K562 (cell line): ENCODE data around the gene ANKRD36B. TPM values are rescaled to one million over a fixed set of nuclear protein-coding genes. Genes with fewer than 3 reads are reported as not detected.
"Not testable (repeated sequence)": the region's sequence is repeated elsewhere in the genome, so short reads cannot be mapped to it uniquely, and the experiment has no call there.

Source experiments
- ATAC-seq: fragments of 200-7000 bp; cut with Tn5 transposase; 3 replicates; pipeline ENCODE4 v1.9.1; 2020; ENCODE audit warnings: moderate library complexity
- BruUV-seq: library from RNA; stranded (reverse); fragments of 400-500 nt; replicated peaks from 2 replicates; lab custom pipeline; 2021; lab: Mats Ljungman, UMichigan
- CTCF ChIA-PET: fragments of 300-600 bp; formaldehyde crosslinking; extraction: SDS; loops from one replicate; lab custom pipeline; 2021; ENCODE audit warnings: low intra/inter-chr PET ratio; lab: Yijun Ruan, JAX
- POLR2A ChIA-PET: fragments of 300-600, 350-650 bp; sonication (Branson Sonifier 250); formaldehyde crosslinking; extraction: SDS; loops from one replicate; lab custom pipeline; 2021; ENCODE audit warnings: antibody characterized with exemption, inconsistent platforms; lab: Yijun Ruan, JAX
- DNase-seq, 4 experiments: peaks; one replicate each; pipeline versions ENCODE4 v3.0.0 to v3.0.0-alpha.2; 2011 to 2018; ENCODE audit warnings: low spot score in 3 of 4, mixed read lengths in 3 of 4; ENCODE audit errors: extremely low read depth in 1 of 4
- FAIRE-seq: peaks from 2 replicates; lab custom pipeline; 2011; peaks lifted over from hg19 to GRCh38; lab: Jason Lieb, UNC
- H2AFZ ChIP-seq: 2 replicates; pipeline ENCODE4 v1.6.0; 2011; ENCODE audit warnings: low read depth, low read length, control low read depth, inconsistent platforms
- H3K27ac ChIP-seq: fragments of 200-600 bp; 3 replicates; pipeline ENCODE4 v1.8.0; 2011; ENCODE audit warnings: low read depth, mild to moderate bottlenecking, control low read depth, inconsistent platforms, low read length, moderate library complexity, mixed read lengths; ENCODE audit errors: extremely low read depth
- H3K27me3 ChIP-seq, 2 experiments: fragments of 300-600 bp in 1 of 2; 2 replicates in 1 of 2; 3 replicates in 1 of 2; pipeline versions ENCODE4 v1.6.0 to v1.8.0; 2011; ENCODE audit warnings: inconsistent platforms in 2 of 2, low read length in 2 of 2, mild to moderate bottlenecking in 1 of 2, mixed read lengths in 1 of 2, moderate library complexity in 1 of 2; ENCODE audit not compliant: control insufficient read depth in 2 of 2, insufficient read depth in 2 of 2
- H3K36me3 ChIP-seq: fragments of 300-600 bp; 3 replicates; pipeline ENCODE4 v1.8.0; 2011; ENCODE audit warnings: mild to moderate bottlenecking, low read length, inconsistent platforms; ENCODE audit not compliant: control insufficient read depth, insufficient read depth
- H3K4me1 ChIP-seq, 2 experiments: fragments of 200-600 bp in 1 of 2; replicated peaks in 1 of 2; 2 replicates in 1 of 2; 3 replicates in 1 of 2; pipeline versions ENCODE4 v1.5.1 to v1.8.0; 2011; ENCODE audit warnings: inconsistent platforms in 2 of 2, low read length in 2 of 2, mild to moderate bottlenecking in 1 of 2, mixed read lengths in 1 of 2, moderate library complexity in 1 of 2; ENCODE audit not compliant: control insufficient read depth in 2 of 2, insufficient read depth in 2 of 2
- H3K4me2 ChIP-seq: 2 replicates; pipeline ENCODE4 v1.6.1; 2011; ENCODE audit warnings: low read length, control low read depth, inconsistent platforms, mixed read lengths; ENCODE audit not compliant: insufficient read depth
- H3K4me3 ChIP-seq: fragments of 200-600 bp; sonication (generic), shearing (Covaris generic); 2 replicates; pipeline ENCODE4 v1.5.1; 2016; ENCODE audit warnings: control low read depth, inconsistent platforms
- H3K79me2 ChIP-seq: fragments of 200-600 bp; 3 replicates; pipeline ENCODE4 v1.8.0; 2011; ENCODE audit warnings: low read length, inconsistent platforms; ENCODE audit not compliant: control insufficient read depth, insufficient read depth
- H3K9ac ChIP-seq, 2 experiments: 2 replicates each; pipeline versions ENCODE4 v1.6.0 to v1.6.1; 2011; ENCODE audit warnings: low read depth in 2 of 2, low read length in 2 of 2, control low read depth in 1 of 2, inconsistent platforms in 1 of 2, mild to moderate bottlenecking in 1 of 2, mixed read lengths in 1 of 2; ENCODE audit not compliant: insufficient read depth in 1 of 2
- H3K9me1 ChIP-seq: one replicate; pipeline ENCODE4 v1.6.0; 2011; ENCODE audit warnings: inconsistent platforms, mild to moderate bottlenecking, low read length, moderate library complexity; ENCODE audit not compliant: control insufficient read depth, insufficient read depth
- H3K9me3 ChIP-seq: replicated peaks from 2 replicates; pipeline ENCODE4 v1.5.1; 2011; ENCODE audit warnings: low read depth, low read length, inconsistent platforms; ENCODE audit not compliant: control insufficient read depth, insufficient read depth
- H4K20me1 ChIP-seq: replicated peaks from 2 replicates; pipeline ENCODE4 v1.6.1; 2011; ENCODE audit warnings: low read length, inconsistent platforms, mixed read lengths; ENCODE audit not compliant: control insufficient read depth, insufficient read depth
- C11orf30 ChIP-seq: fragments of 450-650 bp; IDR thresholded peaks from 2 replicates; pipeline ENCODE4 v1.6.1; 2016; ENCODE audit warnings: low read depth, mild to moderate bottlenecking
- MAFG ChIP-seq: fragments of 450-650 bp; conservative IDR thresholded peaks from 2 replicates; pipeline ENCODE4 v1.6.1; 2016; ENCODE audit warnings: missing genetic modification characterization, missing compliant biosample characterization
- ZNF316 ChIP-seq: fragments of 450-650 bp; IDR thresholded peaks from 2 replicates; pipeline ENCODE4 v1.6.1; 2016
- WGBS: fragments of 100-300 bp; shearing (Covaris generic); methylation state at CpG from one replicate; pipeline ENCODE4 v1.1.6; 2016; ENCODE audit warnings: low coverage, mixed read lengths; ENCODE audit not compliant: insufficient coverage; ENCODE audit errors: missing lambda C conversion rate; 5-methylcytosine and 5-hydroxymethylcytosine counted together
- in situ Hi-C: fragments of 300-500 bp; cut with MboI; formaldehyde crosslinking; loops from 4 replicates; pipeline ENCODE4 v1.15.0; 2018; ENCODE audit warnings: inconsistent platforms, mixed read lengths
- intact Hi-C: fragments of 100-400 bp; cut with micrococcal nuclease; formaldehyde crosslinking; loops from 2 replicates; pipeline ENCODE4 v1.14.2; 2022
- polyA plus RNA-seq, 8 experiments: library from polyadenylated mRNA; depleted of rRNA in 4 of 8; stranded (reverse) in 5 of 8; unstranded in 3 of 8; fragments of >200 nt; fragmentation: Nextera tagmentation in 2 of 8; fragmentation: Illumina TruSeq in 1 of 8; extraction: Ambion mirVana in 2 of 8; extraction: Trizol in 1 of 8; gene quantifications; 2 replicates each; pipeline versions ENCODE4 v1.2.1 to v1.2.3, GENCODE V29; 2011 to 2014; ENCODE audit warnings: inconsistent platforms in 1 of 8, missing spikeins in 1 of 8
- total RNA-seq, 7 experiments: library from RNA; depleted of rRNA in 6 of 7; stranded (reverse); fragments of >200 nt in 6 of 7; fragmentation: Illumina TruSeq in 2 of 7; extraction: Trizol in 2 of 7; gene quantifications; 2 replicates each; pipeline versions ENCODE4 v1.2.1 to v1.2.3, GENCODE V29; 2011 to 2021; ENCODE audit warnings: low replicate concordance in 1 of 7
- TF ChIP-seq, protein P1 (sequence below): fragments of 450-650 bp; IDR thresholded peaks from 2 replicates; pipeline ENCODE4 v1.6.1; 2016

The ANKRD36B gene
- total and polyA plus RNA-seq, 9 of the 15 experiments (the other 6 are each of a cell fraction or from before 2014, with no cell fraction given): 7.6 to 40.9 (median 13.3) TPM

DNA sequence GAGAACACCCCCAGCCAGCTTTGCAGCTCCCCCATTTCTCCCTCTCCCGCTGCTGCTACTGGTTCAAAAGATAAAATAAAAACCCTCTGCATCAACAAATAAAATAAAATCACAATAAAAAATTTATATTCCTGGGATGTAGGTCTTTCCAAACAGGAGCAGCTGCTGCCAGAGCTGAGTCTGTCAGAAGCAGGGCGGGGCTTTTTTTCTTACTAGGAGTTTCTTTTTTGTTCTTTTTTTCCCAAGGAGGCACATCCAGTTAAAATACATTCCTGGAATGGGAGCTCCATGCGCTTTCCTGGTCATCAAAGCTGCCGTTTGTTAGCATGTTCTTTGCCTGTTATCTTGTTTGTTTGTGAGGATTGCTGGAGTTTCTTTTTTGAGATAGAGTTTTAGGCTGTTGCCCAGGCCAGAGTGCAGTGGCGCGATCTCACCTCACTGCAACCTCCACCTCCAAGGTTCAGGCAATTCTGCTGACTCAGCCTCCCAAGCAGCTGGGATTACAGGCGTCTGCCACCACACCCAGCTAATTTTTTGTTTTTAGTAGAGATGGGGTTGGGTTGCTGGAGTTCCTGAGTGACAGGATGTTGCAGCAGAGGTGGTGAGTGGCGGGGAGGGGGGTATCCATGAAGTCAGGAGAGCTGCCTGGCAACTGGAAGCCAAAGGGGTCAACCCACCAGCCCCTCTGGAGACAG is 35.8 kb upstream of the ANKRD36B start:
- 20% methylated on average over 1 of the region's 8 CpGs for WGBS
- H3K4me3 ChIP-seq, intact Hi-C loops, H3K9me3 ChIP-seq, POLR2A ChIA-PET, H3K27me3 ChIP-seq, H3K27ac ChIP-seq, H3K36me3 ChIP-seq, BruUV-seq, H3K9me1 ChIP-seq, FAIRE-seq, H3K79me2 ChIP-seq, H4K20me1 ChIP-seq, DNase-seq, H3K9ac ChIP-seq, H3K4me2 ChIP-seq: not testable (repeated sequence)
- ATAC-seq: peak; percentile 56
- peak; percentile 95 for TF ChIP-seq C11orf30
- peak; percentile 91 for TF ChIP-seq MAFG (tag)
- TF ChIP-seq, protein P1, sequence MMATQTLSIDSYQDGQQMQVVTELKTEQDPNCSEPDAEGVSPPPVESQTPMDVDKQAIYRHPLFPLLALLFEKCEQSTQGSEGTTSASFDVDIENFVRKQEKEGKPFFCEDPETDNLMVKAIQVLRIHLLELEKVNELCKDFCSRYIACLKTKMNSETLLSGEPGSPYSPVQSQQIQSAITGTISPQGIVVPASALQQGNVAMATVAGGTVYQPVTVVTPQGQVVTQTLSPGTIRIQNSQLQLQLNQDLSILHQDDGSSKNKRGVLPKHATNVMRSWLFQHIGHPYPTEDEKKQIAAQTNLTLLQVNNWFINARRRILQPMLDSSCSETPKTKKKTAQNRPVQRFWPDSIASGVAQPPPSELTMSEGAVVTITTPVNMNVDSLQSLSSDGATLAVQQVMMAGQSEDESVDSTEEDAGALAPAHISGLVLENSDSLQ: peak; percentile 47; the same call in 1 of the 2 replicates
- peak; percentile 96 for TF ChIP-seq ZNF316
- TF ChIP-seq, all 486 proteins: peak for 4; not testable (repeated sequence) for 482
- CTCF ChIA-PET, H2AFZ ChIP-seq, in situ Hi-C loops, H3K4me1 ChIP-seq: not testable (repeated sequence)

DNA sequence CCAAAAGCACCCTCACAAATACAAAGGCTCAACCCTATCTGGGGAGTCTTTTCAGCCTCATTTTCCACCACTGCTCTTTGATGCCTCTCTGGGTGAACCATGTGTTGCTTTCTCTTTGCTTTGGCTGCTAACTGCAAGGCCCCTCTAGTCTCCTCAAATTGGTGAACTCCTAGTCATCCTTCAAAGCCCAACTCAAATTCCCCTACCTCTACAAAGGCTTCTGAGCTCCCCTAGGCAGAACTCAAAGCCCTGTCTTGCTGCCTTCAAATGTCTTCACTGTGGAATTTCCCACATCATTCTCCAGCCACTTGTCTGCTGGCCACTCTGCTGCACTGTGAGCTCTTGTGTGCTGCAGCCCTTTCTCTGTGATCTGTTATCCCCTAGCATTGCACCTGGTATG is 33.3 kb upstream of the ANKRD36B start:
- H3K9me3 ChIP-seq, H3K27ac ChIP-seq, H3K36me3 ChIP-seq, H2AFZ ChIP-seq, CTCF ChIA-PET, H3K4me3 ChIP-seq, H4K20me1 ChIP-seq, H3K79me2 ChIP-seq, H3K9me1 ChIP-seq, FAIRE-seq, H3K4me1 ChIP-seq, intact Hi-C loops, BruUV-seq, H3K9ac ChIP-seq, H3K4me2 ChIP-seq, H3K27me3 ChIP-seq, ATAC-seq, DNase-seq: not testable (repeated sequence)
- POLR2A ChIA-PET: interaction anchor here (0.5 to 0.8 kb wide), 3 partner anchors 24 to 42 kb away, joined by 3 to 4 read pairs (median 4); no protein-coding TSS in a partner anchor
- in situ Hi-C loops: loop anchor here (5.0 kb wide), 1 partner anchor 1866 kb away; no protein-coding TSS in a partner anchor
